NCI-H2107 treated with DMSO at 0.1 percent for 48 hours (cell line): ENCODE results near the gene SAFB2.
A peak's percentile ranks its signal among the peaks of the same experiment; 100 is the strongest.

Experiments
- DNase-seq: peaks from one replicate; lab custom pipeline; 2025; ENCODE audit not compliant: unreplicated experiment; lab: John Stamatoyannopoulos, UW

SAFB2 gene

DNA sequence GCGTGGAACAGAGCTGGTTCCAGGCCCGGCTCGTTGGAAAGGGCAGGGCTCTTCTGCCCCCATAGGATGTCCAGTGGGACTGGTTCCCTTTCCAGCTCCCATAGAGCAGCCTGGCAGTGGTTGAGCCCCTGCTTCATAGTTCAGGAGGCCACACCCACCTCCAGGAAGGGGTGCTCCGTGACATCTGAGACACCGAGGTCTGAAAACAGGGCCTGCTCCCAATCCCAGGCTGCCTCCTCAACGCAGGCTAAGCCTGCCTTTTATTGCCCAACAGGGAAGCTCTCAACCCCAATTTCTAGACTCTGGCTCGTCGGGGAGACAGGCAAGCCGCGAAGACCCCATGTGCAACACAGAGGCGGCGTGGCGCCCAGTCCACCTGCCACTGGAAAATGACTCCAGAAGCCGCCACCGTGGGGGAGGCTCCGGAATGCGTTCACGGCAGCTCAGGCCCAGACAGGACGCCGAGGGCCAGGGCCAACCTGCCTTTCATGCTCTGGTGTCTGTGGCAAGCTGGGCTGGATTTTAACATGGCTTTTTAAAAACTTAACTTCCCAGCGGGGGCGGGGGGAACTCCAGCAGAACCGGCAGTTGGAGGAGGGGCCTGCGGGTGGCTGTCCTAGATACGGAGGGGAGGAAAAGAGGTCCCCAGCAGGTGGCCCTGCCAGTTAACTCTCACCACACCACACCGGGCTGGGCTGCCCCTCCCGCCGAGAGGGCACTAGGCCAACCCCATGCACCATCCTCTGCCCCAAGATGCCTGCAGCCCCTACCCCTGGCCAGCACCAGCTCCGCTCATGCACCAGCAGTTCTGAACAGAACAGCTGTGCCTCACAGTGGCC is 36.9 kb downstream of the SAFB2 start:
- peak; percentile 51 for DNase-seq

GRCh38 chr19:5580161-5580571 is 42.4 kb downstream of the SAFB2 start:
- DNase-seq = no peak

DNA sequence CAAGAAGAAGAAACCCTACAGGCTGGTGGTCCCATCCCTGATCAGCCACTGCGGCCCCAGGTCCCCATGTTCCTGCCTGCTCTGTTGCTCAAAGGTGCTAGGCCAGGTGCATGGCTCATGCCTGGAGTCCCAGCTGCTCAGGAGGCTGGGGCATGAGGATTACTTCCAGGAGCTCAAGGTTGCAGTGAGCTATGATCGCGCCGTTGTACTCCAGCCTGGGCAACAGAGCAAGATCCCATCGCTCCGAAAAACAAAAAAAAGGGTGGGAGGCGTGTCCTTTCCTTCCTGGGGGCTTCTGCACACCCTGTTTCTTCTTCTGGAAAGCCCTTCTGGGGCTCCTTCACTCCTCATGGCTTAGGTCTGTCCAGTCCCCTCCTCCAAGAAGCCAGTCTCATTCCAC is 42.9 kb downstream of the SAFB2 start:
- DNase-seq = no peak

GRCh38 chr19:5579286-5579685 is 43.3 kb downstream of the SAFB2 start:
- no peak for DNase-seq

DNA sequence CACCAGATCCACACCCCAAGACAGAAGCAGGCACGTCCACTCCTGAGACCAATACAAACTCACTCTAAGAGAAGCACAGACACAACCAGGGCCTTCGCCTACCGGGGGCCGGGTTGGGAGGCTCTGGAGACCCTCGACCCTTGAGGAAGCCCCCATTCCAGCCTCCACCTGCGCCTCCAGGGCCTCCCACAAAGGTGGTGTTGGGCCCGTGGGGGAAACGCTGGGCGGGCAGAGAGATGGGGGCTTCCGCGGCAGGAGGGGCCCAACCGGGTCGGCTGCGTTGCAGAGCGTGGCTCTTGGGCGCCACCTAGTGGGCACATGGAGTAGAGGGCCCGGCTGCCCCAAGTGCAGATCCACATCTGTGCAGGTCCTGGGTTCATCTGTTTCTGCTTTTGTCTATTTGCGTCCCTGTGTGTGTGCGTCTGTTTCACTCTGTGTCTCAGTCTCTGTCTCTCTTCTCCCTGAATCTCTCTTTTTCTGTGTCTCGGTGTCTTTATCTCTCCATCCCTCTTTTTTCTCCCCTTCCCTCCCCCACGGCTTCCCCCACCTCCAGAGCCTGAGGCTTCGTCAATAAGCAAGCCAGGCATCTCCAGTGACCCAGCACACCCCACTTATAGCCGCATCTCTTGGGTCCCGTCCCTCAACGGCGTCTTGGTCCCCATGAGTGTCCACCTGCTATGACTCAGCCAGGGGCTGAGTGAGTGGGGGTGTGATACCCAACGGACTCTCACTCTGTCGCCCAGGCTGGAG is 44.3 kb downstream of the SAFB2 start:
- DNase-seq = peak; percentile 15

GRCh38 chr19:5575590-5575989 is 47.0 kb downstream of the SAFB2 start:
- no peak for DNase-seq

GRCh38 chr19:5572556-5573286 is 49.9 kb downstream of the SAFB2 start:
- DNase-seq = no peak

DNA sequence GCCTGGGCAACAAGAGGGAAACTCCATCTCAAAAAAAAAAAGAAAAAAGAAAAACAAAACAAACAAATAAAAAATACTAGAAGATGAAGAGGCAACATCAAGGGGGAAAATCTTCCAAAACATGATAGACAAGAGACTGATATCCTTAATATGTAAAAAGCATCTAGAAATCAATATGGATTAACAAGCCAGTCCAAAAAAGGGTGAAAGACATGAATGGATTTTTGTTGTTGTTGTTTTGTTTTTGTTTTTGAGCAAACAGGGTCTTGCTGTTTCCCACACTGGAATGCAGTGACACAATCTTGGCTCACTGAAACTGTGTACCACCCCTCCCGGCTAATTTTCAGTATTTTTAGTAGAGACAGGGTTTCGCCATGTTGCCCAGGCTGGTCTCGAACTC is 50.8 kb downstream of the SAFB2 start:
- DNase-seq = no peak

DNA sequence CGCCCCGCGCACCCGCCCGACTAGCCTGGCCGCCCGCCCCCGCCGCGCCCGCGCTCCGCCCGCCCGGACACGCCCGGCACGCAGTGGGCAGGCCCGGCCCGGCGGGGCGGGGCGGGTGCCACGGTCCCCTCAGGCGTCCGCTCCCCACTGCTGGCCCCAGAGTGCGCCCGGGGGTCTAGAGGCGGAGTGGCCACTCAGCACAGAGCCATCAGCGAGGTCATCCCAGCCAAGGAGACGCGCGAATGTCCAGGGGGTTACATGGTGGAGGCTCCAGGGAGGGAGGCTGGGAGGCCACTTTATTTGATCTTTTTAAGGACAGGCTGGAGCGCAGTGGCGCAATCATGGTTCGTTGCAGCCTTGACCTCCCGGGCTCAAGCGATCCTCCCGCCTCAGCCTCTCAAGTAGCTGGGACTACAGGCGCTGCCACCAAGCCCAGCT is 54.6 kb downstream of the SAFB2 start:
- no peak for DNase-seq

GRCh38 chr19:5567360-5567969 is 55.1 kb downstream of the SAFB2 start, which contains the start of gene TINCR:
Gene TINCR (minus strand): TSS chr19:5567953.
- DNase-seq = no peak

- no peak for DNase-seq
Observed at GRCh38 chr19:5564930-5565329, 57.6 kb downstream of the SAFB2 start.

- no peak for DNase-seq
Observed at GRCh38 chr19:5563935-5564612, 58.5 kb downstream of the SAFB2 start.

GRCh38 chr19:5563008-5563431 is 59.6 kb downstream of the SAFB2 start:
- no peak for DNase-seq

DNA sequence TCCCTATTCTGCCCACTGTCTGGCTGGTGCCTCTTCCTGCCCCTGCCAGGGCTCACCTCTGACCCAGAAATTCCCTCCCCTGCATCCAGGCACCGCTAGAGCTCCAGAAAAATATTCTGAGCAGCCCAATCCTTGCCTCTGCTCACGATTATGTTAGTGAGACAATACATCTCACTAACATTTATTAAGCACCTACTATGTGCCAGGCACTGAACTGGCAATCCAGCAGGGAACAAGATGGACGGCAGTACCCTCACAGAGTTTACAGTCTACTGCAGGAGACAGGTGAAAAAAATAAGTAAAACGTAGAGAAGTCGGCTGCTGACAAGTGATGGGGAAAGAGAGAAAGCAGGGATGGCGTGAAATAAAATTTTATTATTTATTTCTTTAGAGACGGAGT is 60.3 kb downstream of the SAFB2 start:
- DNase-seq = no peak

GRCh38 chr19:5561559-5561958 is 61.0 kb downstream of the SAFB2 start:
- DNase-seq = no peak

GRCh38 chr19:5560156-5560555 is 62.4 kb downstream of the SAFB2 start:
- DNase-seq = no peak

DNA sequence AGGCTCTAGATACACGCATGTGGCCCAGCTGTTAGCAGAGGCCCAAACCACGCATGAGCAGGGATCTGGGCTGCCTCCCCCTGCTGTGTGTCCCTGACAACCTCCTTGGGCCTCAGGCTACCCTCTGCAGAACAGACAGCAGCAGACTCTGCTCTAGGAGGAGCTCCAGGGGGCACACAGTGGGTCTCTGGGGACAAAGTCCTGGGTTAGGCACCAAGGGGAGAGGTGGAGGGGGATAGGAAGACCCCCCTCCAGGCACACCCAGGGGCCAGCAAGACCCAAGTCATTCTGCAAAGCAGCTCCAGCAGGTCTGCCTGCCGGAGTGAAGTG is 62.8 kb downstream of the SAFB2 start:
- DNase-seq = no peak

DNA sequence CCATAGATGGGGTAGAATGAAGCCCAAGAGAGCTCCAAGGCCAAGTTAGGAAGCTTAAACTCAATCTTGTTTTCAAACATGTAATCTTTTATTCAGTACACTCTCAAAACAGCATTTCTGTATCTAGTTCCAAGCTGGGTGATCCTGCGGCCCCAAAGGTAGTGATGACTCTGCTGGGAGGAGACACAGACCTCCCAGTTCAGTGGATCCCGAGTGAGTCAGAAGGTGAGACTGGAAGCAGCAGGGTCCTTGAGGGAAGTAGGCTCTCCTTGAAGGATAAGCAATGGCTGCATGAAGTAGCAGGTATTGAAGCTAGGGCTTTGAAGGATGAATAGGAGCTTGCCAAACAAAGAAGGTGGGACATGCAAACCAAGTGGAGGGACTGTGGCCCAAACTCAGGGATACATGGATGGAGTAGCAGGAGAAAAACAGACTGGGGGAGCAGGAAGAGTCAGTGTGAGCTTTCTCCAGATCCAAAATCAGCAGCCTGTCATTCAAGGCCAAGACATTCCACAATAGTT is 64.4 kb downstream of the SAFB2 start:
- DNase-seq = no peak

DNA sequence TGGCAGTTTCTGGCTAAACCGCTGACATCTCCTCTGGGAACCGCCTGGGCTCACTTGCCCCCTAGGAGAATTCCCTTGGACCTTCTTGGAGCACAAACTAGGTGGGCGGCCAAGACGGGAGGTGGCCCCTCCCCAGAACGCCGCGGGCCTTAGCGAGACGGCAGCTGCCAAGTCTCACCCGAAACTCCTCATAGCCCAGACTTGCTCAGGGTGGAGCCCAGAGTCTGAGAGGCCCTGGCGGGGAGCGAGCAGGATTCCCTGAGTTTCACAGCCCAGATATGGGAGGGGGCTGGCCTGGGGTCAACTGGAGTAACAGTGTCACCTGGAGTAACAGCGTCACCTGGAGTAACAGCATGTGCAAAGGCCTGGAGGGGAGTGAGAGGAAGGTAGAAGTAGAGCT is 64.9 kb downstream of the SAFB2 start:
- no peak for DNase-seq

DNA sequence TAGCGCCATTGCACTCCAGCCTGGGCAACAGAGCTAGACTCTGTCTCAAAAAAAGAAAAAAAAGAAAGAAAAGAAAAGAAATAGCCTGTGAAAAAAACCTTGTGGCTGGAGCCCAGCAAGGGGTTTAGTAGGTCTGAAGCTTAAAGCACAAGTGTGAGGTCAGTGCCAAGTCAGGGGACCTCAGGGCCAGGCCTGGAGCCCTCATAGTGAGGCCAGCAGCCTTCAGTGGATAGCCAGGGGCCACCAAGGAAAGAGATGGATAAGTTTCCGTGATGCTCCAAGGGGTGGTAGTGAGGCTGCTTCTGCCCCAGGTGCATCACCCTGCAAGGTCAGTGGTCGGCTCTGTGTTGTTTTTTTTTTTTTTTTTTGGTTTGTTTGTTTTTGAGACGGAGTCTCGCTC is 67.7 kb downstream of the SAFB2 start:
- DNase-seq = no peak
